Left ventricle myocardium superior (tissue), 1 donor: ENCODE results near the gene ERAL1. TPM values are rescaled to one million over a fixed set of nuclear protein-coding genes. Genes with fewer than 3 reads are reported as not detected.
"Not testable (repeated sequence)": the region's sequence is repeated elsewhere in the genome, so short reads cannot be mapped to it uniquely, and the experiment has no call there.

Experiments used
- ATAC-seq: fragments of 200-7000 bp; cut with Tn5 transposase; one replicate; pipeline ENCODE4 v1.9.1; 2020; ENCODE audit warnings: mild to moderate bottlenecking, moderate library complexity
- DNase-seq: peaks from one replicate; pipeline ENCODE4 v3.0.0-alpha.2; 2020
- intact Hi-C: fragments of 100-400 bp; cut with micrococcal nuclease; formaldehyde crosslinking; loops from one replicate; pipeline ENCODE4 v1.11.0; 2022
- total RNA-seq: library from RNA; stranded (reverse); fragmentation: NEBNext Ultra II Directional; extraction: Animal tissue kit (Norgen Biotek cat#: 25700); gene quantifications from one replicate; pipeline ENCODE4 v1.2.1, GENCODE V29; 2021
- donor health status: DM: no; HTN: yes; CAD: no; lungs with severe emphysema.

ERAL1 gene
- total RNA-seq, 1 donor from 2014 or later: 34.1 TPM

DNA sequence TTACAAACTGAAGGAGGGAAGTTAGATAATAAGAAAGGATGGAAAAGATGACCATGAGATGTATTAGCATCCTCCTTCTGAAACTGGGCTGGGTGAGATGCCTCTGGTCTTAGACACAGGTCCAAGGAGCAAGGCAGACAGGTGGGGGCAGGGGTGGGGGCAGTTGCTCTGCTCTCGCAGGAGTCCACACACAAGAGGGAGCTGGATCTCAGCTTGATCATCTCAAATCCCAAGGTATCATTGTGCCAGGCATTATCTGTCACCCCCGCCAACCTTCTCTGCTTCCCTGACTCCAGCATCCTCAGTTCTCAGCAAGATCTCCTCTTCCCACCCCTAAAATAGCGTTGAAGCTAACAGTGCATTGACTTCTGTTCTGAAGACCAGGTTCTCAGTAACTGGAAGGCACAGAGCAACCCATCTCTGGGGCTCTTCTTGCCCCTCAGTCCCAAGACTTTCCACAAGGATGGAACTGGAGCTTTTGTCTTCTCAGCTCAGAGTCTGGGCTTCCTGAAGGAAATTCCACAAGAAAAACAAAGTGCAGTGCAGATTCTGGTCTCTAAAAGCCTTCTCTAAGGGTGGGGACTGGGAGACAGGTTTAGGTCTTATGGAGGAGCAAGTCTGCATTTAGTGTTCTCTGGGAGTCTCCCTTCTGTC, 41.1 kb downstream of the ERAL1 start:
- intact Hi-C loops: no loop called here
- DNase-seq: no peak

DNA sequence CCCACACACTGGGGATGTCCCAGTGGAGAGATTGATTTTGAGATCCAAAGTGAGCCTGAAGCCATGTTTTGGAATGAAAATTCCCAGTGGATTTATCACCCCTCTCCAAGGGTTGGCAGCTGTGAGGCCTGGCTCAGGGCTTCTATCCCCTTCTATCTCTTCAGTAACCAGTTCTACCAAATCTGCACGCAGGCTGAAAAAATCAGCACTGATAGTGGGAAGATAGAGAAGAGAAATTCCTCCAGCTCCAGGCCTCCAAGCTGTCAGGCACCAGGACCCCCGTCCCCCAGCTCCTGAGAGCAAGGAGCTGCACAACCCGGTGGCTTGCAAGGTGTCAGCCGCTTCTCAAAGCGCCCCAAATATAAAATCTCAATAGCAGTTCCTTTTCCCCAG, 41.7 kb downstream of the ERAL1 start:
- ATAC-seq: no peak
- intact Hi-C loops: no loop called here
- DNase-seq: no peak

More for the DNA sequence above, 41.1 kb downstream of the ERAL1 start:
- no peak for ATAC-seq

DNA sequence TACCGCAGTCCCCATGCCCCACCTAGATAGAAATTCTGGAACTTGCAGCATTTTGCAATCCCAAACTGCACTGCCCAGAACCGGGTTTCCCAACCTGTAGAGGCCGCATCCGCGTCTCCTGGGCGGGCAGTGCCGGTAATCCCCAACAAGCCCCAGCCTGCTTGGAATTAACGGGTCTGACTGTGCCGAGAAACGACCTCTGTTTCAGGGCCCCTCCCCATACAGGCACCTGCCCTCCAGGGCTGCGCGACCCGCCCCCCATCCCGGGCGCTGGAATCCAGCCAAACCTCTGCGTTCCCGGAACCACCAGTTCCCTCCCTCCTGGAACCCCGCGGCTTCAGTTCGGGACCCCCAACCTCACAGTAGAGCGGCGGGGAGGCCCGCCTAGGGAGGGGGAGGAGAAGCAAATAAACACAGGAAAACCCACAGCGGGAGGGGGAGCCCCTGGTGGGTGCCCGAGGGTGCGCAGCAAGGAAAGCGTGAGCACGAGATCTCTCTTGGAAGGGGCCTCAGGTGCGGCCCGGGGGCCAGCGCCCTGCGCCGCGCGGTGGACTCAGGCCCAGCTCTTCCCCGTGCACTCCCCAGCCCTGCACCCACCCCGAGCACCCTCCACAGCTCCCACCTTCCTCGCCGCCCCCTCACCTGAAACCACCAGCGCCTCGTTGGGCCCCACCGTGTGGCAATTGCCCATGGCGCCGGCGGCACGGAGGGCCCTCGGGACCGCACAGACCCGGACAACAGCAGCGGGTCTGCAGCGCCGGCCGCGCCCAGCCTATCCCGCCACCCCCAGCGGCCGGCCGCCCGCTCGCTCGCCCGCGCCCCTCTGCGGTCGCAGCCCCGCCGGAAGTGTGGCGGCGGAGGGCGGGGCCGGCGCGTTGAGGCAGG, 42.3 kb downstream of the ERAL1 start, which contains the start of gene FLOT2:
Gene FLOT2 (minus strand): TSS at position 850 of the 885 bp plus-strand sequence. CDS start 159 bp downstream, at position 691.
- DNase-seq (peak; percentile 79), ATAC-seq (peak; percentile 90)
- intact Hi-C loops: no loop called here

DNA sequence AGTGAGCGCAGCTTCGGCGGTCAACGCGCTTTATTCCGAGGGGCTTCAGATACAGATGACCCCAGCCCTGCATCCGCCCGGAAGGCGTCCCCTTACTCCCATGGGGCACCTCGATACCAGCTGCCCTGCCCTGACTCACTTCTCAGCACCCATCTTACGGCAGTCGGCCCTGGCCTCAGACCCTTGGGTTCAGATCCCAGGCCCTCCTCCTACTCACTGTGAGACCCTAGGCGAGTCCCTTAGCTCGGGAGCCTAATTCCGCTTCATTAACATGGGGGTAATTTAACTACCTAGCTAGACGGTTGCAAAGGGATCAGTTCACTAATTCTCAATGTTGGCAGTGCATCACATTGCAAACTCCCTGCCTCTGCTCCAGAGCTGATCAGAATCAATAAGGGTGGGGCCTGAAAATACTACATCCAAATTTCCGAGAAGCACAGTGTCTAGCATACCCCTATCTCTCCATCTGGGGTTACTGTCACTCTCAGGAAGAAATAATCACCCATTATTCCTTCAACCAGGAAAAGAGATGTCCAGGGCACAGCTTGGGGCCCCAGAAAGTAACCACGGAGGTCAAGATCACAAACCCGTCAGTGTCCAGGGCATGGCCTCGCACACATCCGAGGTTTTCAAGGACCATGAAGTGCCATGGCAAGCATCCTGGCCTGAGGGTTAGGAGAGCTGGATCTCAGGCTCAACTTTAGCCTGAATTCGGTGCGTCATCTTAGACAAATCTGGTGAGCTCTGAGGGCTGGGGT, 43.1 kb downstream of the ERAL1 start:
- DNase-seq (no peak), ATAC-seq (peak; percentile 7)
- intact Hi-C loops: no loop called here

DNA sequence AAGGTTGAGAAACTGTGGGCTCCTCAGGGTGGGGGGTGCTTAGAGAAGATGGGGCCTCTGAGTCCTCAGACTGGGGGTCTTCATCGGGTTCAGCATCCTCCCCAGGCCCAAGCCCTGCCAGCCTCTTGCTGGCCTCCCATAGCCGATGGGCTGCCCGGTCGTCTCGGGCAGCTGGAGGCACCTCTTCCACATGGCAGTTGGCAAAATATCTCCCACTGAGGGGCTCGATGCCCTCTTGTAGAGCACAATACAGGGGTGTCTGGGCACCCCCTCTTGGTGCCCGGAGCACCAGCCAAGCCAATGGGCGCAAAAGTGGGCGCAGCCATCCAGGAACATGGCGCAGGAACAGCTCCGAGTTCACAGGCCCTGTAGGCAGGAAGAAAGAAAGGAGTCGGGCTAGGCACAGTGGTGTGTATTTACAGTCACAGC, 43.7 kb downstream of the ERAL1 start:
- ATAC-seq (no peak), DNase-seq (no peak)
- intact Hi-C loops: no loop called here

DNA sequence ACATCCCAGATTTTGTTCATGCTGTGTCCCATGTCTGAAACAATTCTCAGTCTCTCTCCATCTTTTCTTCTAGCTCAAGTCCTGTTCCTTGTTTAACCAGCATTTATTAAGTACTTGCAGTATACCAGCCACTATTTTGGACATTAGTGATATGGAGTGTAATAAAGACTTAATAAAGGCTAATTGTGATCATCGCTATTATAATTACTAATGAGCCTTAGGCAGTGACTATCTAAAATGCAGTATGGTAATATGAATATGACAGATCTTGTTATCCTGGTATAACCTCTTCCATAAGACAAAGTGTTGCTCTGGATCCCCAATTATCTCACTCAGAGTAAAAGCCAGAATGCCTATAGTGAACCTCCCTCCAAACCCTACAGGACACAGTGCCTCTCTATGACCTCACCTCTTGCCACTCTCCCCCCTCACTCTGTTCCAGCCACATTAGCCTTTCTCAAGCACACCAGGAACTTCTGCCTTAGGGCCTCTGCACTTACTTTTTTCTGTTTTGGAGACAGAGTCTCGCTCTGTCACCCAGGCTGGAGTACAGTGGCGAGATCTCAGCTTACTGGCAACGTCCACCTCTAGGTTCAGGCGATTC, 44.5 kb downstream of the ERAL1 start:
- ATAC-seq: no peak
- no peak for DNase-seq
- intact Hi-C loops: no loop called here

DNA sequence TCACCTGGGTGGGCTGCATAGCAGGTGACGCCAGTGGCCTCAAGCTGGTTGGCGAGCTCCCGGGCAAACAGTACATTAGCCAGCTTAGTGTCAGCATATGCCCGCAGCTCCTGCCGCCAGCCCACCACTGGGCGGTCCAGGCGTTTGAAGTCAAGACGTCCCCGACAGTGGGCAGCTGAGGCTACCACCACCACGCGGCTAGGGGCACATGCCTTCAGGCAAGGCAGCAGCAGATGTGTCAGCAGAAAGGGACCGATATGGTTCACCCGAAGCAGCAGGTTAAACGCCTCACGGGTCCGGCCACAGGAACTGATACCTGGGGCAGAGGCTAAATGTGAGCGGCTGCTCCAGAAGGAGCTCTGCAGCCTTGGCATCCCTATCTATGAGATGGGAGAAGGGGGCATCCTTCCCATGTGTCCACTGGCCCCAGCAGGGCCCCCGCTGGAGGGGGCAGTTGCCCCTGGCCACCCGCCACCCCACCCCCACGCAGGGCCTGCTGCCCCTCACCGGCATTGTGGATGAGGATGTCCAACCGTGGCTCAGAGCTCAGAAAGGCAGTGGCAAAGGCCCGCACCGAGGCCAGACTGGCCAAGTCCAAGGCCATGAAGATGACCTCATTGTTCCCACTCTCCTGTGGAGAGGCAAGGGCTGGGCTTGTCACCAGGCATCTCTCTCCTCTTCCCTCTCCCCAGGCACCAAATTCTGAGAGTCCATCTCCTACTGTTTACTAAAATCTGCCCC, 46.3 kb downstream of the ERAL1 start:
- DNase-seq (no peak), ATAC-seq (no peak)
- intact Hi-C loops: no loop called here

DNA sequence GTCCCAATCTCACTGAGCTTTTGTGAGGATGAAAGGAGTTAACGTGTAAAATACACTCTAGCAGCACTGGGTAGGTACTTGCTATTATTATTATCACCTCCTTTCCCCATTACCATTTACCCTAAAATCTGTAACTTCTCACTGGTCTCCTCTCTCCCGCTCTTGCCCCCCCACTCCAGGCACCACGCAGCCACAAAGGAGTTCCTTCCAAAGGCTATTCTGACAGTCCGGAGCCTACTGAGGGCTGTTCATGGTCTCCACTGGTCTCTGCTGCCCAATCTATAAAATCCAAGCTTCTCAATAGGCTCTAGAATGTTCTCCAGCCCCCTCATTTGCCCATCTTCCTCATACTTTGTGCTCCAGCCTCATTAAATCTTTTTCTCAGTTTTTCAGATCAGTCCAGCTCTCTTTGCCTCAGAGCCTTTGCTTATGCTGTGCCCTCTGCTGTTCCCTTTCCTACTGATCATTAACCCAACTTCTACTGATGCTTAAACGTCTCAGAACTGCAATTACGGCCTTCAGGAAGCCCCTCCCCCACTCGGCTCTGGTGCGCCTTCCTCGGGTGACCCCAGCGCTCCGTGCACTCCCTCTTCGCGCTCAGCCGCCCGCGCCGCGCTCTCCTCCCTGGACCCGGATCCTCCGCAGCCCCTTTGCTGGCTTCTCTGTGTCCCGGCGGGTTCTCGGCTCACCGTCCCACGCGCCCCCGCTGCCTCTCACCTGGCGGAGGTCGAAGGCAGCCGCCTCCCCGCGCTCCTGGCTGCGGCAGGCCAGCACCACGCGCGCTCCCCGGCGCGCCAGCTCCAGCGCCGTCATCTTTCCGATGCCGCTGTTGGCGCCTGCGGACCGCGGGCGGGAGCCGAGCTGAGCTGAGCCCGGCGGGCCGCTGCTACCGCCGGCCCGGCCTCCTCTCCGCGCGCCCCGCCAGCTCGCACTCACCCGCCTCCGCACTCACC, 47.3 kb downstream of the ERAL1 start:
- intact Hi-C loops: no loop called here
- ATAC-seq: peak; percentile 60
- no peak for DNase-seq

DNA sequence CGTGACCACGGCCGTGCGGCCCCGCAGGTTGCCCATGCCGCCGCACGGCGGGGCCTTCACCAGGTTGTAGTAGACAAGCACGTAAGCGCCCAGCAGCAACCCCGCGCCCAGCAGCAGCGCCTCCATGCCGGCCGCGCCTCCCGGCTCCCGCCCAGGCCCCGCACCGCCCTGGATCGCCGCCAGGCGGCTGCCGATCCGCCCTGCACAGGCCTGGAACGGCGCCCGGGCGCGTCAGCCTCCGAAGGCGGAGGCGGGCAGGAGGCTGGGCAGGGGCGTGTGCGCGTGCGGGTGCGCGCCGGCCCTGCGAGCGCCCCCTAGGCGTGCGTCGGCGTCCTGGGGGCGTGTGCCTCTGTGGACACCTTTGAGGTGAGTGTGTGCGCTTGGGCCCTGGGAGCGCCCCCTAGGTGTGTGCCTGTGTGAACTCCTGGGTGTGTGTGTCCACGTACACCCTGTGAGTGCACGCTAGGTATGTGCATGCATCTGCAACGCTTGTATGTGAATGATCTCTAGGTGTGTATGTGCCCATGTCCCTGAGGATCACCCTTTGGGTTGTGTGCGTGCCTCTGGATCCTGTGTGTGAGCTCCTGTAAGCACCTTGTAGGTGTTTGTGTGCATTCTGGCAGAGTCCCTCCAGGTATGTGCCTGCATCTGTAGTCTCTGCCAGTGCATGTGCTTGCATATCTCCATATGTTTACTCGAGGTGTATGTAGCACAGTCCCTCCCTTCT, 48.2 kb downstream of the ERAL1 start, which contains the start of gene DHRS13:
Gene DHRS13 (minus strand): TSS at position 261 of the 727 bp plus-strand sequence. CDS start 135 bp downstream, at position 126.
- ATAC-seq: peak; percentile 94
- intact Hi-C loops: no loop called here
- DNase-seq: peak; percentile 96

DNA sequence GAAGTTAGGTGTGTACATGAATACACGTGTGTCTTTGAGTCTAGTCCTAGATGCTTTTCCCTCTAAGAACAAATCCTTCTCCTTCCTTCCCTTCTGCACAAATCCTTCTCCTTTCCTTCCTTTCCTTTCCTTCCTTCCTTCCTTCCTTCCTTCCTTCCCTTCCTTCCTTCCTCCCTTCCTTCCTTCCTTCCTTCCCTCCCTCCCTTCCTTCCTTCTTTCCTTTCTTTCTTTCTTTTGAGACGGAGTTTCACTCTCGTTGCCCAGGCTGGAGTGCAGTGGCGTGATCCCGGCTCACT, 48.7 kb downstream of the ERAL1 start:
- DNase-seq, intact Hi-C loops, ATAC-seq: not testable (repeated sequence)

DNA sequence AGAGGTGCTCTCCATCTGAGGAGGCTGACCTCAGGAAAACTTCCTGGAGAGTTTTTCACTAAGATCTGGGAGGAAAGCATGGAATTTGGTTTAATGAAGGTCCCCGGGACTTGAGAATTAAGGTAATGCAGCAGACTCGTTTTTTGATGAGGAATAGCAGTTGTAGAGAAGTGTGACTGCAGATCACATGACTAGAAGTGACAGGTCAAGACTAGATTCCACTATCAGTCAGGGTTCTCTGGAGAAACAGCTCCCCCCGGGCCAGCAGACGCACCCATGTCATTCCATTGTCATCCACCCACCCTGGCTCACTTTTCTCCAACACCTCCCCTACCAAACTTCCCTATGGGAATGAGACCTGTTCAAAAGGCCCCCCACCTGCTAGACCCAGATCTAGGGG, 50.0 kb downstream of the ERAL1 start:
- ATAC-seq (no peak), DNase-seq (no peak)
- intact Hi-C loops: no loop called here

DNA sequence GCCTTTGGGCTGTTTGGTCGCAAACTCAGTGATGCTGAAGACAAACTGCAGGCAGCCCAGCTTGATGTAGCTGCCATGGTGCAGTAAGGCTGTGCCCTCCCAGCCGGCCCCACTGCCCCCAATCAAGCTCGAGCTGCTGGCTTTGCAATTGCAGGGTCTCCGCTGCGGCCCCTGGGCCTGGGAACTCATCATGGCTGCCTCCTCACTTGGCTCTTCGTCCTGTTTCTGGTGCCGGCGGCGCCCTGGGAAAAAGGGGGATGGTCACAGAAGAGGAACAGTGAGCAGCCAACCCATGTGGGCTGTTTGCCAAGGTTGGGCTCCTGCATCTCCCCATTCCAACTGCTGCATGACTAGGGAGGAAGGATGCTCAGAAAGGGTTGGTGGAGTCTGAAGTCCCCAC, 51.5 kb downstream of the ERAL1 start:
- ATAC-seq (no peak), DNase-seq (no peak)
- intact Hi-C loops: no loop called here

DNA sequence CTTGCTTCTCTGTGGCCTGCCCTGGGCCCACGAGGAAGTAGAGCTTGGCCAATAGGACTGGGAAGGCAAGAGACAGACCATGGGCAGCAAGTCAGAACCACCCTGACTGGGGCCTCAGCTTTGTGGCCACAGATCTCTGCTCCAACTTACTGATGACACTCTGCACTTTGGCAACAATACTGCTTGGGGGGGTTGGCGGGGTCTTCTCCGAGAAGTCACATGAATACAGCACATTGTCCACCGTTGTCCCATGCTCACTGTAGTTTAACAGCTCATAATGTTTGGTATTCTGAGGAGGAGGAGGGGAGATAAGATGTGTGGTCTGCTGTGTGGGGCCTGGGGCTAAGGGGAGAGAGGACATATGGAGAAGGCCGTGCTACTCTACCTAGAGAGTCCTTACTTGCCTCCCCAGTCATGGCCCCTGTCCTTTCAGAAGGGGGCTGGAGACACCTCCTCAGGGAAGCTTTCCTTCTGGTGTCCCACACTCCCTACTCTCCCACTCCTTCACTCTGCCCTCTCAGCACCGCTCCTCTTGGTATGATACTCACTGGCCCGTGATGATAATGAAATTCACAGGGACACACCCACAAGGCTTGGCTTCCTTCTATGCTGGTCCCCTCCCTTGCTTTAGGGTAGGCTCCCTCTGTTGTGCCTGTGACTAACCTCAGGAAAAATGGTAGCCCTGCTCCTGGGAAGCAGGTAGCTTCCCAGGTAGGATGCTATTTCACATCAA, 52.1 kb downstream of the ERAL1 start:
- ATAC-seq (no peak), DNase-seq (no peak)
- intact Hi-C loops: no loop called here

DNA sequence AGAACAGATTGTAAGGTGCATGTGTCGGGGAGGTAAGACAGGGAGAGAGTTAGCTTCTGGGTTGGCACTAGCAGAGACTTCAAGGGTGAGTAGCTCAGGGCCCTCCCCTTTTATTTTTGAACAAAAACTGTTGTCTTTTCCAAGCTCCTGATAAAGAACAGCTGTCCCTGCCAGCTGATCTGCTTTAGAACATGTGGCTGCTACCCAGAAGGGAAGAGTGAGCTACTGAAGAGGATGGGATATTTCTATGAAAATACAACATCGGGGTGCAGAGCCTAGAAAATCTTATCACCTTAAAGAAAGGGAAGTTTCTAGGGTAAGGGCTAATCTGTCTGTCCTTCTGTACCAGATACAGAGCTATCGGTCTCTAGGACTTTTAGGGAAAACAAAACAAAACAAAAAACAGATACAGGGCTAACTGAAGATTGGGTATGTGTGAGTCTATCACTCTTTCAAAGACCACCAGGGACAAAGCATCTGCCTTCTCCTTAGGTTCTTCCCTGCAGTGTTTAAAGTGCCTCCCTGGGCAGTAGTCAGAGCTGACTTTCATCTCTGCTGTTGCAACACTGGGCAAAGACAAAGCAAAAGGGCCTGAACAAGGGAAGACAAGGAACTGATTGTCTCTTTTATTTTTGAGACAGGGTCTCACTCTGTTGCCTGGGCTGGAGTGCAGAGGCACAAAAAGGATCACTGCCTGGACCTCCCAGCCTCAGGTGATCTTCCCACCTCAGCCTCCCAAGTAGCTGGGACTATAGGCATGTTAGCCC, 53.1 kb downstream of the ERAL1 start:
- intact Hi-C loops: no loop called here
- ATAC-seq: peak; percentile 19
- no peak for DNase-seq

DNA sequence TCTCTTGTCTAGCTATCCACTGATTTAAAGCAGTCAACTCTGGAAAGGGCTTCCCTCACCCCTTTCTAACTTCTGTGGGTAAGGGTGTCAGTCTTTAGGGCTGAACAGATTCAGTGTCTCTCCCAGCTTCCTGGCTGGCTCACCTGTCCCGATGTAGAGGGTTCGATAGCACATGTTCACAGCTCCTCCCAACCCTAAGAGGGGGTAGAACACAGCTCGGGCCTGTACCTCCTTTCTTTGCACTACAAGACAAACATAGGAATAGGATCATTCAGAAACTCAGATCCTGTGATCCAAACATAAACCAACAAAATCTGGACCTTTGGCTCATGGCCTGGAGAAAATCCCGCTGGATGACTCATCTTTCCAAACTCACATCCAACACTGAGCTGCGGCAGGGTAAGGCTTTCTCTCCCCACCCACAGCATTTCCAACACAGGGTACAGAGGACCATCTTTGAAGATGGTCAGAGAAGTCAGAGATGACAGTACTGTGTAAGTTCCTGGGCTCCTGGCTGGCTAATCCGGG, 53.9 kb downstream of the ERAL1 start:
- peak; percentile 66 for ATAC-seq
- no peak for DNase-seq
- intact Hi-C loops: no loop called here
